T-helper 17 cell (primary cell): ENCODE results near the gene CDCA4. TPM values are rescaled to one million over a fixed set of nuclear protein-coding genes. Genes with fewer than 3 reads are reported as not detected.

ENCODE experiments used
- ATAC-seq: fragments of 150-1000 bp; cut with Tn5 transposase; 2 replicates; pipeline ENCODE4 v1.10.0; 2021; ENCODE audit warnings: mild to moderate bottlenecking, moderate library complexity
- DNase-seq, 3 donors: peaks; one replicate each; pipeline versions ENCODE4 v3.0.0 to v3.0.0-alpha.2; 2020 to 2021
- H3K9me3 ChIP-seq: one replicate; pipeline ENCODE4 v1.7.0; 2013; ENCODE audit warnings: low read length, mild to moderate bottlenecking; ENCODE audit not compliant: control insufficient read depth, poor library complexity, severe bottlenecking
- H3K27ac Mint-ChIP-seq: one replicate; pipeline ENCODE4 v1.8.0; 2022; ENCODE audit warnings: mild to moderate bottlenecking, moderate library complexity, mixed read lengths
- H3K27me3 Mint-ChIP-seq: one replicate; pipeline ENCODE4 v1.8.0; 2022; ENCODE audit warnings: mixed read lengths
- H3K36me3 Mint-ChIP-seq: one replicate; pipeline ENCODE4 v1.8.0; 2022; ENCODE audit warnings: low read depth, mixed read lengths
- H3K4me1 Mint-ChIP-seq: one replicate; pipeline ENCODE4 v1.8.0; 2022; ENCODE audit warnings: mild to moderate bottlenecking, mixed read lengths
- H3K4me3 Mint-ChIP-seq: one replicate; pipeline ENCODE4 v1.8.0; 2022; ENCODE audit warnings: mild to moderate bottlenecking, moderate library complexity, mixed read lengths
- total RNA-seq, 4 donors: library from RNA in 2 of 4; stranded (reverse) in 2 of 4; gene quantifications; one replicate each; pipeline ENCODE4 v1.2.3 and lab custom pipeline; 2022 to 2026

The CDCA4 gene
- total RNA-seq, 2 donors from 2014 or later: 16.1 to 18.4 TPM

- H3K9me3 ChIP-seq: no peaks in the 10 kb centered on the region
- Mint-ChIP-seq H3K4me3 (no peak overlapping the region), H3K4me1 (no peaks in the 10 kb centered on the region), H3K27ac (no peak overlapping the region), H3K36me3 (peaks cover 2% of the 10 kb centered on the region), H3K27me3 (peaks cover 18% of the 10 kb centered on the region)
- ATAC-seq (no peak), DNase-seq (no peak)
Observed at GRCh38 chr14:104966261-104966865, 54.5 kb downstream of the CDCA4 start.

DNA sequence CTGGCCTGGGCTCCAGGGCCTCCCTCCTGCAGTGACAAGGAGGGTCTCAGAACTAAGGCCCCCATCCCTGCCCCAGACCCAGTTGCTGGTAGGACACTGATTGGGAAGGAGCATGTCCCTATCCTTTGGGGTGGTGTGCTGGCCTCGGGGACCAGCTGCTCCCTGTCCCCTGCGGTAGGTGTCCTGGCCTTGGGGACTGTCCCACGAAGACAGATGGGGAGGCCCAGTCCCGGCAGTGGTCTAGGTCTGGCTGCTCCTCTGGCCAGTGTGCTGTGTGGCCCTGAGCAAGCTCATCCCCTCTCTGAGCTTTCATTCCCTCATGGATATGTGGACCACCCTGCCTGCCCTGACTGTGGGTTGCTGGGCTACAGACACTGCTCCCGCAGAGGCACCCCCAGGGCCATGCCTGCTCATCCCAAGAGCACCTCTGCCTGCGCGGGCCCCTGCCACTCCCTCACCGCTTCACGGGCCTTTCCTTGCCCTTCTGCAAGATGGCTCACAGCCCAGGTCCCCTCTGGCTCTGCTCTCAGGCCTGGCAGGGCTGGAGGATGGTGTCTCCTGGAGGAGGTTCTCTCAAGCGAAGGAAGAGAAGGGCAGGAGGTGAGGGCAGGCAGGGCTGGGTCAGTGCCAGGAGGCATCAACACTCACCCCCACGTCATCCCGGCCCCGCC, 55.2 kb downstream of the CDCA4 start:
- no peak for DNase-seq
- H3K27me3 Mint-ChIP-seq: peaks cover 18% of the 10 kb centered on the region
- no peaks in the 10 kb centered on the region for H3K9me3 ChIP-seq
- H3K36me3 Mint-ChIP-seq: peaks cover 2% of the 10 kb centered on the region
- ATAC-seq: no peak
- no peak overlapping the region for H3K4me3 Mint-ChIP-seq
- H3K27ac Mint-ChIP-seq: no peak overlapping the region
- H3K4me1 Mint-ChIP-seq: no peaks in the 10 kb centered on the region

GRCh38 chr14:104964546-104964945, 56.3 kb downstream of the CDCA4 start:
- Mint-ChIP-seq H3K36me3 (peaks cover 2% of the 10 kb centered on the region), H3K27ac (no peak overlapping the region), H3K4me1 (no peaks in the 10 kb centered on the region), H3K27me3 (peaks cover 17% of the 10 kb centered on the region), H3K4me3 (no peak overlapping the region)
- no peak for DNase-seq
- ATAC-seq: no peak
- no peaks in the 10 kb centered on the region for H3K9me3 ChIP-seq

Other genes starting within 250 kb of the CDCA4 start
- gene AKT1, start 225.3 kb downstream of the CDCA4 start, total RNA-seq: 10 to 100 TPM; 72.4 to 77.2 TPM
- gene ZBTB42, start 220.0 kb downstream of the CDCA4 start, total RNA-seq: 1 to 10 TPM; 2.7 to 3.3 TPM
- 1 to 10 TPM; 7.0 to 7.7 TPM for gene CEP170B, start 155.8 kb downstream of the CDCA4 start, total RNA-seq
- gene PLD4, start 96.2 kb downstream of the CDCA4 start, total RNA-seq: 1 to 10 TPM; 1.1 to 4.0 TPM
- gene AHNAK2, start 42.7 kb downstream of the CDCA4 start, total RNA-seq: not detected
- gene CLBA1, start 35.3 kb downstream of the CDCA4 start, total RNA-seq: 1 to 10 TPM; 1.6 to 4.4 TPM
- 10 to 100 TPM; 43.4 to 47.1 TPM for gene GPR132, start 44.3 kb upstream of the CDCA4 start, total RNA-seq
- 1 to 10 TPM in 1 of 2 donors, under 1 TPM in 1; 0.55 to 1.2 TPM for gene JAG2, start 147.7 kb upstream of the CDCA4 start, total RNA-seq
- 10 to 100 TPM; 10.8 to 15.4 TPM for gene NUDT14, start 160.2 kb upstream of the CDCA4 start, total RNA-seq
- gene BTBD6, start 227.4 kb upstream of the CDCA4 start, total RNA-seq: 10 to 100 TPM; 34.9 to 36.2 TPM